ENCODE results near the gene SLC38A3. TPM values are rescaled to one million over a fixed set of nuclear protein-coding genes. Genes with fewer than 3 reads are reported as not detected.

Gene SLC38A3
- total RNA-seq, 1 donor from 2014 or later = not detected

GRCh38 chr3:50237754-50238548 lies 32.9 kb downstream of the SLC38A3 start:
- ATAC-seq (peak; percentile 71 to 72), DNase-seq (peak; percentile 95)
- Histone ChIP-seq H3K27ac (peak overlapping the region; percentile 96), H3K27me3 (ENCODE audit: low read depth) (no peaks in the 10 kb centered on the region), H3K9me3 (no peaks in the 10 kb centered on the region), H3K4me3 (peak overlapping the region; percentile 92), H3K4me1 (peaks cover 67% of the 10 kb centered on the region), H3K36me3 (peaks cover 32% of the 10 kb centered on the region)
- no peak for TF ChIP-seq CTCF (IDR thresholded peaks at IDR 0.05)
- intact Hi-C loops (cut with DNase I) = no loop called here

DNA sequence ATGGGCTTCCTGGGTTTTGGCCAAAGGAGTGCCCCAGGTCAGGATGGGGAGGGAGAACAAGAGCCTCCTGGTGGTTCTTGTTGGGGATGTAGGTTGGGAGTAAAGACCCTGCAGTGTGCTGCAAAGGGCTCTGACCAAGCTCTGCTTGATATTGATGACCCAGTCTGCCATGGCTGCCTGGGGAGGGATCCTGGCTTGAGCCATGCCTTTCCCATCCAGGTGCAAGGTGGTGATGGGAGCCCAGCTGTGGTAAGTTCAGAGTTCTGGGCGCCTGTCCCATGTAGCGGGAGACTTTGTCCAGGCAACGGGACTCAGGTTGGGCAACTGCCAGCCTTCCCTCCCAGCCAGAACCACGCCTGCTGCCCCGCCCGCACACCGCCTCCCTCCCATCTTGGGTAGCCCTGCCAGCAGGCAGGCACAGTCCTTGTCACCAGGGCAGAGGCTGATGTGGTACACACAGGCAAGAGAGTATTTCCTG lies 33.5 kb downstream of the SLC38A3 start:
- Histone ChIP-seq H3K9me3 (no peaks in the 10 kb centered on the region), H3K4me3 (peak overlapping the region; percentile 92), H3K36me3 (peaks cover 36% of the 10 kb centered on the region), H3K27me3 (ENCODE audit: low read depth) (no peaks in the 10 kb centered on the region), H3K27ac (peak overlapping the region; percentile 96), H3K4me1 (peaks cover 74% of the 10 kb centered on the region)
- intact Hi-C loops (cut with DNase I) = no loop called here
- ATAC-seq = peak; percentile 32 to 51
- peak; percentile 92 for DNase-seq
- TF ChIP-seq CTCF (IDR thresholded peaks at IDR 0.05) = no peak

DNA sequence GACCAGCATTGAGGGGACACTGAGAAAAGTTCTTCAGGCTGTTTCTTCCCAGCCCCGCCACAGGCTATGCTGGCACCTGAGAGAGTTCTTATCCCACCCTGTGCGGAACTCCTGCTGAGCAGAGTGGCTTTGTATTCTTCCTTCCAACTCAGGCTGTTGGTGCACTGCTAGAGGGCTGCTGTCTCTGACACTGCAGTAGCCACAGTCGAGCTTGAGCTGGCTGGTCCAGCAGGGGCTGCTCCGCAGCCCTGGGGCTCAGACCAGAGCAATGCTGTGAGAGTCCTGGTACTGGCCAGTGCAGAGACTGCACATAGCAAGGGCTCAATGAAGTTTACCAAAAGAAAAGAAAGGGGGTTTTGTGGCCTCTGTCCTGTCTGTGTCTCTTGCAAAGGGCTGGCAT lies 34.6 kb downstream of the SLC38A3 start:
- H3K36me3 ChIP-seq = peaks cover 43% of the 10 kb centered on the region
- peak overlapping the region; percentile 92 for H3K4me3 ChIP-seq
- DNase-seq = no peak
- peaks cover 76% of the 10 kb centered on the region for H3K4me1 ChIP-seq
- no peak for ATAC-seq
- peak overlapping the region; percentile 96 for H3K27ac ChIP-seq
- no peaks in the 10 kb centered on the region for H3K27me3 ChIP-seq (ENCODE audit: low read depth)
- intact Hi-C loops (cut with DNase I) = no loop called here
- TF ChIP-seq CTCF (IDR thresholded peaks at IDR 0.05) = no peak
- H3K9me3 ChIP-seq = no peaks in the 10 kb centered on the region

DNA sequence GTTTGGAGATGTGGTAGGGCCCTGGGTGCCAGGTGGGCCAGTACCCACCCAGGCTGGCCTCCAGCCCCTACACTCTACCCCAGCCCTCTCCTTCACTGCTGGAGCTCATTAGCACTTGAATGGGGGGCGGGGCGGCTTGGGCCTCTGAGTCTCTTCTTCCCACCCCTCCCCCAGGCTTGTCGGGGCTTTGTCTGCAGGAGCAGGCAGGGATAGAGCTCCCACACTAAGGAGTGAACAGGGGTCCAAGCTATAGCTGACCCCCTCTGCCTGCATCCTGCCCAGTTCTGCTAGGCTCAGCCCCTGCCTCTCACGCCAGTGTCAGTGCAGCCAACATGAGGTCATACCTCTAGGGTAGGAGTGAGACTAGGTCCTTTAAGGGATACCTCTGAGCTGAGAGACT lies 36.1 kb downstream of the SLC38A3 start:
- DNase-seq = no peak
- H3K9me3 ChIP-seq = no peaks in the 10 kb centered on the region
- TF ChIP-seq CTCF (IDR thresholded peaks at IDR 0.05) = no peak
- peak overlapping the region; percentile 96 for H3K27ac ChIP-seq
- peak overlapping the region; percentile 6 for H3K4me3 ChIP-seq
- no peaks in the 10 kb centered on the region for H3K27me3 ChIP-seq (ENCODE audit: low read depth)
- peaks cover 52% of the 10 kb centered on the region for H3K36me3 ChIP-seq
- peaks cover 83% of the 10 kb centered on the region for H3K4me1 ChIP-seq
- intact Hi-C loops (cut with DNase I) = no loop called here
- ATAC-seq = no peak

- H3K27me3 ChIP-seq (ENCODE audit: low read depth) = no peaks in the 10 kb centered on the region
- no peaks in the 10 kb centered on the region for H3K9me3 ChIP-seq
- DNase-seq (no peak), ATAC-seq (no peak)
- intact Hi-C loops (cut with DNase I) = no loop called here
- H3K27ac ChIP-seq = peak overlapping the region; percentile 96
- no peak for TF ChIP-seq CTCF (IDR thresholded peaks at IDR 0.05)
- peak overlapping the region; percentile 37 for H3K4me3 ChIP-seq
- peaks cover 53% of the 10 kb centered on the region for H3K36me3 ChIP-seq
- H3K4me1 ChIP-seq = peaks cover 90% of the 10 kb centered on the region
Observed at GRCh38 chr3:50241713-50242380, 36.8 kb downstream of the SLC38A3 start.
